ENCODE data around the gene PACS2.
"Not testable (repeated sequence)": the region's sequence is repeated elsewhere in the genome, so short reads cannot be mapped to it uniquely, and the experiment has no call there.

Gene PACS2

GRCh38 chr14:105315941-105316576 is 1.5 kb downstream of the PACS2 start:
- no peak for DNase-seq

DNA sequence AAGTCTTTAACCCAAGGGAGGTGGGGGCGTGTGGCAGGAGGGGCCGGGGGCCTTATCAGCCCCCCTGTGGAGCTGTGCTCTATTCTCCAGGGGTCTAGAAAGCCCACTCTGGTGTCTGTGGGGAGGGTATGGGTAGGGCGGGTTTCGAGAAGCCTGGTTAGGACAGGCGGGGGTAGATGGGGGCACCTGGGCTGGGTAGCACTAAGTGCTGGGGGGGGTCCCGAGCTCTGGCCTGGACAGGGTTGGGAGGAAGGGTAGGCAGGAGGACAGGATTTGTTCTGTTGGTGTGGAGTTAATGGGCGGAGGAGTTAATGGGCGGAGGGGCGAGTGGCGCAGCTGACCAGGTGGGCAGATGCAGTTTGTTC is 2.0 kb downstream of the PACS2 start:
- no peak for DNase-seq

DNA sequence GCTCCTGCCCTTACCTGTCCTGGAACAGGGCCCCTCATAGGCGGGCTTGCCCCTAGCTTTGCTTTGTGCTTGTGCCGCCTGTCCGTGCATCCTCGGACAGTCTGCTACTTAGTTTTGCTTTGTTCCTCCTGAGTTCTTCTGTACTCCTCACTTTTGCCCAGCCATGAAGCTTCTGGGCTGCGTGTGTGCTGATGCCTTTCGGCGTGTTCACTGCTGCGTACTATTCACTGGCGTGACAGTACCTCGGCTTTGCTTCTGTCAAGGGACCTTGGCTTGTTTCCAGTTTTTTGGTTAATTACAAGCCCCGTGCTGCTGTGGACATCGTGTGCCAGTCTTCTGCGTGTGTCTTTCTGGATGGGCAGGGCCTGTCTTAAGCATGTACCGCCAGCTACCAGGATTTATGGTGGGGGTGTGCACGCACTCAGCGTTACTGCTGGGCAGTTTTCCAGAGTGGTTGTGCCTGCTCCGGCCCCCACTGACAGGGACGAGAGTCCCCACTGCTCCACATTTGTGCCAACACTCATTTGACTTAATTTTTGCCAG is 2.5 kb downstream of the PACS2 start:
- no peak for DNase-seq

DNA sequence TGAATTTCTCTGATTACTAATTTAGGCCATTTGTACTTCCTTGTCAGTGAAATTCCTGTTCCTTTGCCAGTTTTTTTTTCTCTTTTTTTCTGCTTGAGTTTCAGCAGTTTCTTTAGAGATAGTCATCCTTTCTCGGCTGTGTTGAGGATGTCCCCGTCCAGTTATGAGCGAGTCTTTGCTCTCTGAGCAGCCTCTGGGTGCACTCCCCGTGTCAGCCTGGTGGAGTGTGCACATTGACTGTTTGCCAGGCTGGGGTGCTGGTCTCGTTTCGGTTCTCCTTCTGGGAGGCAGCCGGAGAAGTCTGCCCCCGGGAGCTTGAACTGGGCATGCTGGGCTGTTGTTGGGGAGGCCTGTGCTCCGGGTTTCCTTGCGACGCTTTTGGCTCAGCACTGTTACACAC is 3.0 kb downstream of the PACS2 start:
- no peak for DNase-seq

- DNase-seq = no peak
Measured at GRCh38 chr14:105322791-105323556, 8.4 kb downstream of the PACS2 start.

DNA sequence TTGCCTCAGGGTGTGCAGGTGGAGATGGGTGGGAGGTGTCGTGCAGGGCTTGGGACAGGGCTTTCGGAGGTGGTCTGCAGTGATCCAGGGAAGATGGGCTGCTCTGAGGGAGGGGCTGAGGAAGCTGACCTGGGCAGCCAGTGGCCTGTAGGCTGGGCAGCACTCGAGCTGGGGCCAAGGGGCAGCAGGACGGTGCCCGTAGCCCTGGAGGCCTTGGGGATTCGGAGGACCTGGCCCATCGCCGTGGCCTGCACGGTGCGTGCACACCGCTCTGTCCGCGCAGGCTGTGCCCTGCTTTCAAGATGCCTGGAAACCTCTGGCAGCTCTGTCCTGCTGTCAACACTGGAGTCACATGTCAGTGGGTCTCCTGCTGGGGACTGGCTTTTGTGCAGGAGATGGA is 9.1 kb downstream of the PACS2 start:
- DNase-seq = no peak

GRCh38 chr14:105324080-105324778 is 9.7 kb downstream of the PACS2 start:
- peak in 1 of 2 experiments; percentile 37 for DNase-seq

DNA sequence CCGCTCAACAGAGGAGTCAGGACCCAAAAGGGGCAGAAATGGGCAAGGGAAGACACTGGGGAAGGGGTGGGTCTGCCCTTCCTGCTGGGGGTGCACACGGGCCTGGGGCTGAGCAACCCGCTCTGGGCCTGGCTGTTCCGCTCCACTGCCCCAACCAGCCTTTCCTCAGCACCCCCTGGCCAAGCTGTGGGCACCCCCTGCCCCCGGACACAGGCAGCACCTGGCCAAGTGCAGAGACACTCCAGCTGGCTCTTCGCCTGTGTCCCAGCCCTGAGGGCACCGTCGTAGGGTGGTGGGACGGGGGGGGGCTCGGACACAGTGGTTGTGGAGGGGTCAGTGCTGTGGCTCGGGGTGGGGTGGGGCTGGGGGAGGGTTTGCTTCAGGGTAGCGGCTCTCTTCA is 10.3 kb downstream of the PACS2 start:
- DNase-seq = no peak

- no peak for DNase-seq
Measured at GRCh38 chr14:105325303-105325702, 10.8 kb downstream of the PACS2 start.

DNA sequence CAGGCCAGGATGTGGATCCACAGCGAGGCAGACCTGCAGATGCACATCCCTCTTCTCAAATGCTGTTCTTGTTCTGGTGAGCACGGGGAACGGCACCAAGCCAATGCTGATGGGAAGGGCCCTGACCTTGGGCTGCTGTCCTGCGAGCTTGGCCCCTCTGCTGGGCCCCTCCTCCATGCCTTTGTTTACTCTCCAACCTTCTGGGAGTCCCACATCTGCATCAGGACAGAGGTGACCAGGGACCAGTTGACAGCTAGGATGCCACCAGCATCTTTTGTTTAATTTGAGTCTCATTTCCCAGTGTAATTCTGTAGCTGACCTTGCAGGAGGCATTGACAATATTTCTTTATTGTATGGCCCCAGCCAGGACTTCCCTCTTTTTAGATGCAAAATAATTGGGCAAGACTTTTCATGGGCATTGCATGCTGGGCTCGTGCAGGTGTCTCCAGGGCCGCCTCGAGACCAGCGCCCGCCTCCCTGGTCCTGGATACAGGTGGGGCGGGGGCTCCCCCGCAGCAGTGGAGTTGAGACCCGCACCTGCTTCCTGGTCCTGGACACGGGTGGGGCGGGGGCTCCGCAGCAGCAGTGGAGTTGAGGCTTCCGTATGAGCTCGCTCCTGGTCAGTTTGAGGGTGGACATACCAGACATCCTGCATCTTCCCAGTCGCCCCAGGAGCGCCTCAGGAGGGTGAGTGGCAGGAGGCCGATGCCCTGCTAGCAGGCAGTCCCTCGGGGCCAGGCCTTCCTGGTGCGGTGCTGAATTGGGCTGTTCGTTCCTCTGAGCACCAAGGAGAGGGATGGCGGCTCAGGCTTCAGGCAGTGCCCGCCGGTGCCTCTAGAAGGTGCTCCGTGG is 11.4 kb downstream of the PACS2 start:
- no peak for DNase-seq

DNA sequence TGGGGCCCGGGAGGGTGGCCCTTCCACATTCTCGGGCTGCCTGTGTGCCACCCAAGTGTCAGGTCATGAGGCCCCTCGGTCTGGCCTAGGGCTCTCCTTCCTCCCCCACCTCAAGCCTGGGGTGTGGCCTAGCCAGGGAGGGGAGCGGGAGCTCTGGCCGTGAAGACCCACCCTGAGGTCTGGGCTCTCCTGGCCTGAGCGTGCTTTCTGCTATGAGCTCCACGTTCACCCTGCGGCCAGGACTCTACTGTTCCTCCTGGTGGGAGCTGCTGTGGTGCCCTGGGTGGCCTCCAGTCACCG is 12.0 kb downstream of the PACS2 start:
- DNase-seq = no peak

- DNase-seq = no peak
Measured at GRCh38 chr14:105326891-105327694, 12.5 kb downstream of the PACS2 start.

DNA sequence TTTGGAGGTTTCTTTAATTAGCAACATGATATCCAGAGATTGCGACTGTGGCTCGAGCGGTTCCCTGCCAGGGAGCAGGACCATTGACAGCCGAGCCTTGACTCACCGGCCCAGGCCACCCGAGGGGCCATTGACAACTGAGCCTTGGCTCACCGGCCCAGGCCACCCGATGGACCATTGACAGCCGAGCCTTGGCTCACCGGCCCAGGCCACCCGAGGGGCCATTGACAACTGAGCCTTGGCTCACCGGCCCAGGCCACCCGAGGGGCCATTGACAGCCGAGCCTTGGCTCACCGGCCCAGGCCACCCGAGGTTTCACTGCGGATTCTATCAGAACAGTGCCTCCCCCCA is 13.1 kb downstream of the PACS2 start:
- DNase-seq = not testable (repeated sequence)

DNA sequence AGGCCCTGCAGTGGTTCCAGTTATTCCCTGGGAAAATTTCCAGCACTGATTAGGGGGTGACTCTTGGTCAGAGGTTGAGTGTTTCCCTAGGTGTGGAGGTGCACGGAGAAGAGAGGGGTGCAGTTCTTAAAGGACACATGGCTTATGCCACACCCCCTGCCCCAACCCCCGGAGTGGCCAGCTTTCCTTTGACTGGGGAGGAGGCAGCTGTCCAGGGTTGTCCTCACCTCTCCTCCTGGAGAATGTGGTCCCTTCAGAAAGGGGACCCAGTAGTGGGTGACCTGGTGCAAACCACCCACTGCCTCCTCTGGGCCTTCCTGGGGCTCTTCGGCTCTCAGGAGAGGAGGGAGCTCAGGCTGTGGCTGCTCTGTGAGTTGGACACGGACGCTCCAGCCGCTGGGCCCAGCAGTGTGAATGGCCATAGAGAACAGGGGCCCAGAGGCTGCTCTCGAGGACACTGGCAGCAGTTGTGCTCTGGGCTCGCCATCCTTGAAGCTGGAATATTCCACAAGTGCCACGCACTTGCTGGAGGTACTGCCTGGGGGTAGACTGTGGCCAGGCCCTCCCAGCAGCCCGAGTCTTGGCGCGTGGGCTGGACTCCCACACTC is 13.6 kb downstream of the PACS2 start:
- no peak for DNase-seq

DNA sequence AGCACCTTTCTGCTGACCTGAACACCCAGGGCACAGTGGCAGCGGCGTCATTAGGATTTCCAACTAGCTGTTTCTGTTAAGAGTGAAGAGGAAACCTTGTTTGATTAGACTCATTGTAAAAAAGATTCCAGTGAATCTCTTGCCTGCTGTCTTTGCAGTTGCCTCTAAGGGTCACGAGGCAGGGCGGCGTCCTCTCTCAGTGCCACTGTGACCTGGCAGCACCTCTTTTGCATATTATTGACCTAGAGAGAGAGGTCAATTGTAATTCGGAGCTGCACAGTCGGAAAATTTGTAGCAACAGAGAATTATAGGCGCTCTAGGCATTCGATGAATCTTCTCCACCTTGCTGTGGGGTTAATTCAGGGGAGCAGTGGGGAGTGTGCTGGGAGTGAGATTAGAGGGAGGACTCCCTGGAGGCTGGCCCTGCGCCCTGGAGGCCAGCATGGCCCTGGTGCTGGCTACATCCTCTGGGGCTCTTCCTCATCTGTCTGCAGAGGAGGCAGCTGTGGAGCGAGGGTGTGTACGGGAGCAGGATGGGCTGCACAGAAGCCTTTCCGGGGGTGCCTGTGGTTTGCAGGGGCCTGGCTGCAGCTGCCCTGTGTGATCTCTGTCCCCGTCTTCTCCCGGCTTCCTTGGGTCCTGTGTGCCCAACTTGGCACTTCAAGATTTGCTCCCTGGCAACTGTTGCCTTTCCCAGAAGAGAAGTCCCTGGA is 14.3 kb downstream of the PACS2 start:
- no peak for DNase-seq

DNA sequence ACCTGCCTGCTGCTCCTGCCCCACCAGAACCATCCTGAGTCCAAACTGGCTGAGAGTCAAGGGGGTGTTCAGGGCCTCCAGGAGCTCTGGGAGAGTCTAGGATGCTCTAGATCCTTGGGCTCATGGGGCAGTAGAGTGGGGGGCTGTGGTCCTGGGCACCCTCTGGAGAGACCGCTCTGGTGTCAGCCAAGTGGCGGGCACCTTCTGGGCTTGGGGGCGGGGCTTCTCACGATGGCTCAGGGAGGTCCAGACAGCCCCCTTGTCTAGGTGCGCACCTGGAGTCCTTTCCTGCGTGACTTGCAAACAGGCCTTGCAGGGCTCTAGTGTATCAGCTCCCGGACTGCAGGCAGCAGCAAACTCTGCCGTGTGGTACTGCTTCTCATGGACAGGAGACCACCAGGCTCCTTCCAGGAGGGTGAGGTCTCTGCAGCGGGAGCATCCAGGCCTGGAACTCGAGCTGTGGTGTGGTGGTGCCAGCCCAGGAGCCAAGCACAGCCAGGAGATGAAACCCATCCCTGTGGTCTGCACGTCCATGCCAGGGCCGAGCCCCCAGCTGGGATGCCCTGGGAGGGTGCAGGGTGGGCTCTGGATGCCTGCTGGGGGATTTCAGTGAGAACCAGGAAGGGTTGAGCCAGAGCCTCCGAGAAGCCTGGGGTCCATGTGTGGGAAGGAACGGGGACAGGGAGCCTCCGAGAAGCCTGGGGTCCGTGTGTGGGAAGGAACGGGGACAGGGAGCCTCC is 15.0 kb downstream of the PACS2 start:
- DNase-seq = no peak

GRCh38 chr14:105330491-105330895 is 15.9 kb downstream of the PACS2 start:
- DNase-seq = no peak

DNA sequence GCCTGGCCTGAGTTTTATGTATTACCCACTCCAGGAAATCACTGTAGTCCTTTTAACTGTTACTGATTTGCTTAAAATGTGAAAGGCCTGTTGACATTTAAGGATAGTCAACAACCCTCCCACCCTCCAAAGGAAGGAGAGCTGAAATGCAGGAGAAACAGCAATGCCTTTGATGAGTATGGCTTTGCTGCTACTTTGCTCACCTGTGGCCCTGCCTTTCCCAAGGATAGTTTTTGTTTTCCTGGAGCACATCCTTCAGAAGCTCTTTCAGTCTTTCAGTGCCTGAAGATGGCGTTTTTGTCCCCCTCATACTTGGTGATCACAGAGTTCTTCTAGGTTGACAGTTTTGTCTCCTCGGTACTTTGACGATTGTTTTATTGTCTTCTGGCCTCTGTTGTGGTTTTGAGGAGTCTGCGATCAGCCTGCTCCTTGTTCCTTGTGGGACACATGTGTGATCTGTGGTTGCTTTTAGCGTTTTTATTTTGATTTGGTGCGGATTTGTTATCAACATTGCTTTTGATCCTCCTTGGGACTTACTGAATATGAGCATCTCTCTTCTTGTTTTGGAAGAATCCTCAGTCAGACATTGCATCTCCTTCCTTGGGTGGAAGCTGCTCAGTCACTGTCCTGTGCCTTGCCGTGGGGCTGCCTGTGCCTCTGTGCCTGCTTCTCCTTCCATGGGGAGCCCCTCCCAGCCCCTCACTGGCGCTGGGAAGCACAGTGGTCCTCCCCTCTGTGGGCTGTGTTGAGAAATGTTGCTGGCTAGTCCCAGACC is 17.2 kb downstream of the PACS2 start:
- DNase-seq = no peak

DNA sequence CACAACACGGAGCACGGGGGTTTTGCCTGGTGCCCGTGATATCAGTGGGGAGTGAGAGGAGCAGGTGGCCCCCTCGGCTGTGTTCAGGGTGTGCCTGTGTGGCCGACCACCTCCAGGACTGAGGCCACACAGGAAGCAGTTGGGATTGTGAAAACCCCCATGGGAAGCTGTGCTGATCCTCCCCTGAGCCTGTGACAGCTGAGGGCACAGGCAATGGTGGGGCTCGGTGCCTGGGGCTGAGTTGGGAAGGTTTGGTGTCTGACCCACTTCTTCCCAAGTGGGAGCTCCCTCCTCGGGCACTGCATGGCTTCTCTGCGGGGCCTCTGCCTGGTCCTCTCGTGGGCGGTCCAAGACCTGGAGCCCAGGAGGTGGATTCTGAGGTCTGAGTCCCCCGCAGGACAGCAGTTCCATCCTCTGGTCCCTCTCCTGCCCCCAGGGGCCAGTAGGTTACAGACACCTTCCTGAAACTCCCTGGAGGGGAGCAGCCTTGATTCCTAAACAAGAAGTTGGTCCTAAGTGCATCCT is 17.9 kb downstream of the PACS2 start:
- DNase-seq = no peak

Measured in cerebellar nuclear complex (tissue), 1 donor.